Measurements from ENCODE around the gene BPNT1.
A peak's percentile ranks its signal among the peaks of the same experiment; 100 is the strongest.

Gene BPNT1

GRCh38 chr1:220060876-220061275, 28.7 kb downstream of the BPNT1 start:
- Histone ChIP-seq H3K9ac (ENCODE audit: low read length) (no peak overlapping the region), H3K27ac (ENCODE audit: low read length) (no peak overlapping the region)
- no peak for TF ChIP-seq CTCF (IDR thresholded peaks at IDR 0.05; ENCODE audit: low read length)

GRCh38 chr1:220056374-220056773, 33.2 kb downstream of the BPNT1 start:
- H3K9ac ChIP-seq (ENCODE audit: low read length): no peak overlapping the region
- no peaks in the 10 kb centered on the region for H3F3A ChIP-seq (ENCODE audit: insufficient read depth, low read length)
- no peak overlapping the region for H2AFZ ChIP-seq (ENCODE audit: low read length)
- H3K4me3 ChIP-seq (ENCODE audit: low read length): no peak overlapping the region
- no peaks in the 10 kb centered on the region for H3K9me3 ChIP-seq (replicated peaks; ENCODE audit: insufficient read depth, low read length)
- DNase-seq: no peak
- H3K9me2 ChIP-seq (replicated peaks; ENCODE audit: insufficient read depth, low read length): no peaks in the 10 kb centered on the region
- no peaks in the 10 kb centered on the region for H3K4me1 ChIP-seq (ENCODE audit: low read length)
- no peaks in the 10 kb centered on the region for H4K20me1 ChIP-seq (ENCODE audit: insufficient read depth, low read length)
- no peak overlapping the region for H3K4me2 ChIP-seq (ENCODE audit: low read depth, low read length)
- TF ChIP-seq CTCF (IDR thresholded peaks at IDR 0.05; ENCODE audit: low read length) (no peak), EZH2 (optimal IDR thresholded peaks at IDR 0.05; ENCODE audit: low read depth, low read length) (no peak), EZH2phosphoT487 (IDR thresholded peaks at IDR 0.05; ENCODE audit: low read length) (no peak)
- 0 out of 2 replicates have a peak, but pooled peaks cover 4% of the 10 kb centered on the region for H3K36me3 ChIP-seq (replicated peaks; ENCODE audit: insufficient read depth, low read length)
- no peaks in the 10 kb centered on the region for H3K27me3 ChIP-seq (replicated peaks; ENCODE audit: insufficient read depth, low read length)
- H3K27ac ChIP-seq (ENCODE audit: low read length): no peak overlapping the region
- H3K79me2 ChIP-seq (ENCODE audit: low read length): no peaks in the 10 kb centered on the region

More at GRCh38 chr1:220060876-220061275, 28.7 kb downstream of the BPNT1 start:
- Histone ChIP-seq H3K4me1 (ENCODE audit: low read length) (no peaks in the 10 kb centered on the region), H3K4me3 (ENCODE audit: low read length) (no peak overlapping the region), H3K9me2 (replicated peaks; ENCODE audit: insufficient read depth, low read length) (no peaks in the 10 kb centered on the region), H3K27me3 (replicated peaks; ENCODE audit: insufficient read depth, low read length) (no peaks in the 10 kb centered on the region), H2AFZ (ENCODE audit: low read length) (no peak overlapping the region), H4K20me1 (ENCODE audit: insufficient read depth, low read length) (no peaks in the 10 kb centered on the region), H3K79me2 (ENCODE audit: low read length) (no peaks in the 10 kb centered on the region), H3K9me3 (replicated peaks; ENCODE audit: insufficient read depth, low read length) (no peaks in the 10 kb centered on the region), H3F3A (ENCODE audit: insufficient read depth, low read length) (no peaks in the 10 kb centered on the region), H3K4me2 (ENCODE audit: low read depth, low read length) (no peak overlapping the region), H3K36me3 (replicated peaks; ENCODE audit: insufficient read depth, low read length) (0 out of 2 replicates have a peak, but pooled peaks cover 11% of the 10 kb centered on the region)
- no peak for DNase-seq

GRCh38 chr1:220046052-220046930, 43.3 kb downstream of the BPNT1 start, which contains the start of gene EPRS1:
EPRS1 (minus strand) TSS chr1:220046505; CDS start chr1:220046388, 117 bp downstream.
- TF ChIP-seq EZH2phosphoT487 (IDR thresholded peaks at IDR 0.05; ENCODE audit: low read length) (no peak), EZH2 (optimal IDR thresholded peaks at IDR 0.05; ENCODE audit: low read depth, low read length) (no peak), CTCF (IDR thresholded peaks at IDR 0.05; ENCODE audit: low read length) (peak; percentile 66)
- Histone ChIP-seq H2AFZ (ENCODE audit: low read length) (peak within 1 kb of the TSS; percentile 86), H3K79me2 (ENCODE audit: low read length) (peaks cover 50% of the 10 kb centered on the region)

More at GRCh38 chr1:220046052-220046930, 43.3 kb downstream of the BPNT1 start, which contains the start of gene EPRS1:
- H3K9ac ChIP-seq (ENCODE audit: low read length): peak within 1 kb of the TSS; percentile 85
- peak; percentile 99 for DNase-seq
- H3K27me3 ChIP-seq (replicated peaks; ENCODE audit: insufficient read depth, low read length): no peaks in the 10 kb centered on the region
- H3K9me2 ChIP-seq (replicated peaks; ENCODE audit: insufficient read depth, low read length): no peaks in the 10 kb centered on the region
- H3K4me2 ChIP-seq (ENCODE audit: low read depth, low read length): peak within 1 kb of the TSS; percentile 51
- H3K4me3 ChIP-seq (ENCODE audit: low read length): peak within 1 kb of the TSS; percentile 94
- no peaks in the 10 kb centered on the region for H3K9me3 ChIP-seq (replicated peaks; ENCODE audit: insufficient read depth, low read length)
- no peaks in the 10 kb centered on the region; the same call in 1 of the 2 replicates for H3K36me3 ChIP-seq (replicated peaks; ENCODE audit: insufficient read depth, low read length)
- H4K20me1 ChIP-seq (ENCODE audit: insufficient read depth, low read length): peaks cover 4% of the 10 kb centered on the region; the same call in 1 of the 2 replicates
- H3K4me1 ChIP-seq (ENCODE audit: low read length): peaks cover 13% of the 10 kb centered on the region
- H3K27ac ChIP-seq (ENCODE audit: low read length): peak within 1 kb of the TSS; percentile 72; the same call in 1 of the 2 replicates
- H3F3A ChIP-seq (ENCODE audit: insufficient read depth, low read length): peaks cover 9% of the 10 kb centered on the region; the same call in 1 of the 2 replicates
